Natural killer cell (primary cell): ENCODE data around the gene MYNN. TPM values are rescaled to one million over a fixed set of nuclear protein-coding genes. Genes with fewer than 3 reads are reported as not detected.

Source experiments
- ATAC-seq, 3 donors: fragments of 150-1000 bp in 2 of 3; fragments of 200-7000 bp in 1 of 3; cut with Tn5 transposase; 1 replicate in 1 of 3; 2 replicates in 2 of 3; pipeline ENCODE4 v1.10.0; 2021; ENCODE audit warnings: mild to moderate bottlenecking in 2 of 3, moderate library complexity in 2 of 3
- DNase-seq, 2 donors: peaks; one replicate each; pipeline versions ENCODE4 v3.0.0 to v3.0.0-alpha.2; 2013 to 2021; ENCODE audit warnings: mixed read lengths in 1 of 2
- H3K27ac ChIP-seq: one replicate; pipeline ENCODE4 v1.5.1; 2013; ENCODE audit warnings: mild to moderate bottlenecking, low read length
- H3K27me3 ChIP-seq: one replicate; pipeline ENCODE4 v1.6.1; 2013; ENCODE audit warnings: low read length; ENCODE audit not compliant: control insufficient read depth, insufficient read depth
- H3K36me3 ChIP-seq: one replicate; pipeline ENCODE4 v1.6.1; 2013; ENCODE audit warnings: low read length; ENCODE audit not compliant: control insufficient read depth, insufficient read depth
- H3K4me1 ChIP-seq: one replicate; pipeline ENCODE4 v1.6.1; 2013; ENCODE audit warnings: low read length; ENCODE audit not compliant: control insufficient read depth, insufficient read depth
- H3K4me3 ChIP-seq: one replicate; pipeline ENCODE4 v1.5.1; 2013; ENCODE audit warnings: low read length
- H3K9me3 ChIP-seq: one replicate; pipeline ENCODE4 v1.6.1; 2013; ENCODE audit warnings: low read length; ENCODE audit not compliant: control insufficient read depth, insufficient read depth
- H3K27ac Mint-ChIP-seq, 2 donors: one replicate each; pipeline ENCODE4 v1.8.0; 2022; ENCODE audit warnings: mild to moderate bottlenecking in 2 of 2, mixed read lengths in 2 of 2, moderate library complexity in 1 of 2
- H3K27me3 Mint-ChIP-seq, 2 donors: one replicate each; pipeline ENCODE4 v1.8.0; 2022; ENCODE audit warnings: low read depth in 2 of 2, mixed read lengths in 2 of 2
- H3K36me3 Mint-ChIP-seq: one replicate; pipeline ENCODE4 v1.8.0; 2022; ENCODE audit warnings: mixed read lengths
- H3K4me1 Mint-ChIP-seq, 2 donors: one replicate each; pipeline ENCODE4 v1.8.0; 2022; ENCODE audit warnings: mixed read lengths in 2 of 2
- H3K4me3 Mint-ChIP-seq: one replicate; pipeline ENCODE4 v1.8.0; 2022; ENCODE audit warnings: mild to moderate bottlenecking, moderate library complexity, mixed read lengths
- H3K9me3 Mint-ChIP-seq, 2 donors: one replicate each; pipeline ENCODE4 v1.8.0; 2022; ENCODE audit warnings: mixed read lengths in 2 of 2
- WGBS: methylation state at CpG from one replicate; pipeline ENCODE4 v1.1.7; 2013; ENCODE audit warnings: missing lambda C conversion rate; ENCODE audit not compliant: insufficient coverage; 5-methylcytosine and 5-hydroxymethylcytosine counted together
- intact Hi-C: fragments of 100-400 bp; cut with micrococcal nuclease; formaldehyde crosslinking; loops from one replicate; pipeline ENCODE4 v1.14.2; 2022
- total RNA-seq, 4 donors: library from RNA; stranded (reverse); fragments of 120-200 nt in 1 of 4; gene quantifications; one replicate each; pipeline versions ENCODE4 v1.2.3 to v1.2.4, GENCODE V29; 2013 to 2022
- TF ChIP-seq, protein P1 (sequence below): fragments of 200-600 bp; IDR thresholded peaks from one replicate; pipeline ENCODE4 v1.8.0; 2022; ENCODE audit warnings: antibody characterized with exemption

MYNN gene
- total RNA-seq, 3 donors from 2014 or later (not counting 1 experiment from before 2014, with no cell fraction given) = 19.5 to 29.9 (median 29.2) TPM

DNA sequence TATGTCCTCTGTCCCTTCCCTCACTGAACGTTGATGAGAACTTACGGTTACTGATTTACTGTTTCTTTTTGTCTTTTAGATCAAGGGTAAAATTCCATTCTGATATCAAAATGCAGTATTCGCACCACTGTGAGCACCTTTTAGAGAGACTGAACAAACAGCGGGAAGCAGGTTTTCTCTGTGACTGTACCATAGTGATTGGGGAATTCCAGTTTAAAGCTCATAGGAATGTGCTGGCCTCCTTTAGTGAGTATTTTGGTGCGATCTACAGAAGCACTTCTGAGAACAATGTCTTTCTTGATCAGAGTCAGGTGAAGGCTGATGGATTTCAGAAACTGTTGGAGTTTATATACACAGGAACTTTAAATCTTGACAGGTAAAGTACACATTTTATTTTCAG is 990 bp downstream of the MYNN start:
- intact Hi-C loops = loop anchor here (5.0 kb wide), 2 partner anchors 38 to 1093 kb away; partner anchors contain the start of genes LRRC34 and LRRIQ4
- TF ChIP-seq, protein P1, sequence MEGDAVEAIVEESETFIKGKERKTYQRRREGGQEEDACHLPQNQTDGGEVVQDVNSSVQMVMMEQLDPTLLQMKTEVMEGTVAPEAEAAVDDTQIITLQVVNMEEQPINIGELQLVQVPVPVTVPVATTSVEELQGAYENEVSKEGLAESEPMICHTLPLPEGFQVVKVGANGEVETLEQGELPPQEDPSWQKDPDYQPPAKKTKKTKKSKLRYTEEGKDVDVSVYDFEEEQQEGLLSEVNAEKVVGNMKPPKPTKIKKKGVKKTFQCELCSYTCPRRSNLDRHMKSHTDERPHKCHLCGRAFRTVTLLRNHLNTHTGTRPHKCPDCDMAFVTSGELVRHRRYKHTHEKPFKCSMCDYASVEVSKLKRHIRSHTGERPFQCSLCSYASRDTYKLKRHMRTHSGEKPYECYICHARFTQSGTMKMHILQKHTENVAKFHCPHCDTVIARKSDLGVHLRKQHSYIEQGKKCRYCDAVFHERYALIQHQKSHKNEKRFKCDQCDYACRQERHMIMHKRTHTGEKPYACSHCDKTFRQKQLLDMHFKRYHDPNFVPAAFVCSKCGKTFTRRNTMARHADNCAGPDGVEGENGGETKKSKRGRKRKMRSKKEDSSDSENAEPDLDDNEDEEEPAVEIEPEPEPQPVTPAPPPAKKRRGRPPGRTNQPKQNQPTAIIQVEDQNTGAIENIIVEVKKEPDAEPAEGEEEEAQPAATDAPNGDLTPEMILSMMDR = no peak
- H3K27ac ChIP-seq = peak overlapping the region; percentile 100
- no peaks in the 10 kb centered on the region for H3K27me3 Mint-ChIP-seq
- H3K4me3 Mint-ChIP-seq = peak overlapping the region; percentile 99
- no peaks in the 10 kb centered on the region for H3K9me3 ChIP-seq
- H3K36me3 Mint-ChIP-seq = peaks cover 7% of the 10 kb centered on the region
- H3K36me3 ChIP-seq = peaks cover 41% of the 10 kb centered on the region
- no peak overlapping the region for H3K4me3 ChIP-seq
- no peaks in the 10 kb centered on the region for H3K4me1 ChIP-seq
- H3K27ac Mint-ChIP-seq = peak overlapping the region; percentile 100
- no peak for ATAC-seq
- WGBS = 67% methylated on average over 5 of the region's 5 CpGs
- no peaks in the 10 kb centered on the region for H3K9me3 Mint-ChIP-seq
- H3K4me1 Mint-ChIP-seq = peaks cover 57 to 58% of the 10 kb centered on the region in 2 donors
- peak in 1 of 2 donors; percentile 20 for DNase-seq
- H3K27me3 ChIP-seq = no peaks in the 10 kb centered on the region

DNA sequence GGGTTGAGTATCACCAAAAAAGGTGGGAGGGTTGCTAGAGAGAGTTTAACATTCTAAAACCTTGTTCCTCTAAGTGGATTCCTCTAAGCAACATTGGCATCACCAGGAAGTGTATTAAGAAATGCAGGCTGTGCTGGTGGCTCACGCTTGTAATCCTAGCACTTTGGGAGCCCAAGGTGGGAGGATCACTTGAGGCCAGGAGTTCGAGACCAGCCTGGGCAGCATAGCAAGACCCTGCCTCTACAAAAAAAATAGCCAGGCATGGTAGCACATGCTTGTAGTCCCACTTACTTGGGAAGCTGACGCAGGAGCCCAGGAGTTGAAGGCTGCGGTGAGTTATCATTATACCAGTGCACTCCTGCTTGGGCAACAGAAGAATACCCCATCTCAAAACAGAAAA is 4.6 kb downstream of the MYNN start:
- Mint-ChIP-seq H3K9me3 (no peaks in the 10 kb centered on the region), H3K4me3 (no peak overlapping the region), H3K36me3 (peaks cover 20% of the 10 kb centered on the region), H3K27ac (no peak overlapping the region), H3K27me3 (no peaks in the 10 kb centered on the region), H3K4me1 (peaks cover 61 to 62% of the 10 kb centered on the region in 2 donors)
- intact Hi-C loops = no loop called here
- WGBS = 88% methylated on average over 4 of the region's 4 CpGs
- TF ChIP-seq, protein P1 = no peak
- H3K4me1 ChIP-seq = peaks cover 6% of the 10 kb centered on the region
- ATAC-seq (no peak), DNase-seq (no peak)
- H3K4me3 ChIP-seq = no peak overlapping the region
- no peaks in the 10 kb centered on the region for H3K27me3 ChIP-seq
- no peaks in the 10 kb centered on the region for H3K9me3 ChIP-seq
- H3K36me3 ChIP-seq = peaks cover 74% of the 10 kb centered on the region
- H3K27ac ChIP-seq = no peak overlapping the region

DNA sequence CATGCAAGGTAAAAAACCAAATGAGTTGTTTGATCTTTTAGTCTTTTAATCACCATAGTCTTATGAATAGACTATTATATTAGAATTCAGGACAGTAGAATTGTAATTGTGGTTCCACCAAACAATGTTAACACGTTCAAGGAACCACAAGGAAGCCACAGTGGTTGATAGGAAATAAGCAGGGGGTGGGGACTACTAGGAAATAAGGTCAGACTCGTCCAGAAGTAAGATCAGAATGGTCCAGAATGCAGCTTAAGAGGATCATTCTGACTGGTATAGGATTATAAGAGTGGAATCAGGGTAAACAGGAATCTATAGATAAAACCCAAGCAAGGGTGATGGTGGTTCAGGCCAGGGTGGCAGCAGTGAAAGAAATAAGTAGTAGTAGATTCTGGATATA is 7.5 kb downstream of the MYNN start:
- Histone ChIP-seq H3K36me3 (peaks cover 88% of the 10 kb centered on the region), H3K4me3 (no peak overlapping the region), H3K27me3 (no peaks in the 10 kb centered on the region), H3K4me1 (peaks cover 6% of the 10 kb centered on the region), H3K27ac (no peak overlapping the region), H3K9me3 (no peaks in the 10 kb centered on the region)
- DNase-seq (no peak), ATAC-seq (peak; percentile 24 to 67 (median 53))
- intact Hi-C loops = no loop called here
- peak overlapping the region; percentile 41 to 77 for H3K27ac Mint-ChIP-seq
- TF ChIP-seq, protein P1 = no peak
- H3K27me3 Mint-ChIP-seq = no peaks in the 10 kb centered on the region
- peaks cover 40% of the 10 kb centered on the region in 2 donors for H3K4me1 Mint-ChIP-seq
- H3K36me3 Mint-ChIP-seq = peaks cover 28% of the 10 kb centered on the region
- 8% methylated on average over 2 of the region's 2 CpGs for WGBS
- H3K4me3 Mint-ChIP-seq = peak overlapping the region; percentile 72
- no peaks in the 10 kb centered on the region for H3K9me3 Mint-ChIP-seq
